T-helper 2 cell treated with Interferon-gamma antibody and Interleukin-4, amounts not matched to agents 100 ng/mL and 5 ng/mL, for 36 hours (primary cell): ENCODE data around the gene WDR82. TPM values are rescaled to one million over a fixed set of nuclear protein-coding genes. Genes with fewer than 3 reads are reported as not detected.
"Not testable (repeated sequence)": the region's sequence is repeated elsewhere in the genome, so short reads cannot be mapped to it uniquely, and the experiment has no call there.

Experiments
- intact Hi-C: fragments of 100-400 bp; cut with micrococcal nuclease; formaldehyde crosslinking; loops from one replicate; pipeline ENCODE4 v1.15.1; 2023
- total RNA-seq: library from RNA; stranded (reverse); gene quantifications from 2 replicates; pipeline ENCODE4 v1.2.3, GENCODE V29; 2022

The WDR82 gene
- total RNA-seq, 1 donor from 2014 or later: 129 TPM

GRCh38 chr3:52290596-52291507 lies 12.4 kb upstream of the WDR82 start:
- intact Hi-C loops: no loop called here

GRCh38 chr3:52289747-52290595 lies 11.5 kb upstream of the WDR82 start:
- intact Hi-C loops: loop anchor here (2.0 kb wide), 1 partner anchor 51 kb away; the partner anchor contains the start of gene TWF2

GRCh38 chr3:52289338-52289746 lies 10.9 kb upstream of the WDR82 start:
- intact Hi-C loops: loop anchor here (2.0 kb wide), 1 partner anchor 51 kb away; the partner anchor contains the start of gene TWF2

GRCh38 chr3:52288674-52289073 lies 10.2 kb upstream of the WDR82 start:
- intact Hi-C loops: loop anchor here (1.0 to 2.0 kb wide), 2 partner anchors 10 to 50 kb away; partner anchors contain the start of genes TWF2 and WDR82

- intact Hi-C loops: loop anchor here (2.0 kb wide), 1 partner anchor 52 kb away; no protein-coding TSS in a partner anchor
Measured at GRCh38 chr3:52286777-52287110, 8.3 kb upstream of the WDR82 start.

GRCh38 chr3:52284051-52284450 lies 5.6 kb upstream of the WDR82 start:
- intact Hi-C loops: not testable (repeated sequence)

- intact Hi-C loops: no loop called here
Measured at GRCh38 chr3:52283306-52283705, 4.9 kb upstream of the WDR82 start.

GRCh38 chr3:52281981-52282801 lies 3.7 kb upstream of the WDR82 start:
- intact Hi-C loops: no loop called here

- intact Hi-C loops: no loop called here
Measured at GRCh38 chr3:52280050-52280461, 1.6 kb upstream of the WDR82 start.

GRCh38 chr3:52279596-52279995 lies 1.1 kb upstream of the WDR82 start:
- intact Hi-C loops: loop anchor here (2.0 to 10.0 kb wide), 3 partner anchors 127 to 255 kb away; partner anchors contain the start of genes DUSP7, NT5DC2, POC1A and UQCC5

- intact Hi-C loops: loop anchor here (1.0 to 10.0 kb wide), 6 partner anchors 10 to 257 kb away; partner anchors contain the start of genes DUSP7, NT5DC2, POC1A and TWF2
Measured at GRCh38 chr3:52277972-52278509, 408 bp downstream of the WDR82 start.

GRCh38 chr3:52277071-52277964 lies 1.1 kb downstream of the WDR82 start:
- intact Hi-C loops: loop anchor here (5.0 to 10.0 kb wide), 2 partner anchors 125 to 257 kb away; partner anchors contain the start of genes NT5DC2, POC1A and UQCC5

- intact Hi-C loops: loop anchor here (5.0 to 10.0 kb wide), 2 partner anchors 122 to 260 kb away; partner anchors contain the start of genes NT5DC2, POC1A and UQCC5
Measured at GRCh38 chr3:52274781-52275180, 3.7 kb downstream of the WDR82 start.

- intact Hi-C loops: loop anchor here (10.0 kb wide), 1 partner anchor 262 kb away; the partner anchor contains the start of genes NT5DC2 and UQCC5
Measured at GRCh38 chr3:52272831-52273230, 5.6 kb downstream of the WDR82 start.

- intact Hi-C loops: loop anchor here (10.0 kb wide), 1 partner anchor 263 kb away; the partner anchor contains the start of genes NT5DC2 and UQCC5
Measured at GRCh38 chr3:52272172-52272571, 6.3 kb downstream of the WDR82 start.

- intact Hi-C loops: loop anchor here (10.0 kb wide), 1 partner anchor 264 kb away; the partner anchor contains the start of genes NT5DC2 and UQCC5
Measured at GRCh38 chr3:52270252-52270754, 8.1 kb downstream of the WDR82 start.

GRCh38 chr3:52269776-52270175 lies 8.7 kb downstream of the WDR82 start:
- intact Hi-C loops: loop anchor here (10.0 kb wide), 1 partner anchor 265 kb away; the partner anchor contains the start of genes NT5DC2 and UQCC5

- intact Hi-C loops: no loop called here
Measured at GRCh38 chr3:52268036-52268435, 10.4 kb downstream of the WDR82 start.

- intact Hi-C loops: no loop called here
Measured at GRCh38 chr3:52265387-52265786, 13.1 kb downstream of the WDR82 start.
